GM21381 (cell line): ENCODE data around the gene GARIN5B.

Experiments used
- ATAC-seq: cut with Tn5 transposase; IDR thresholded peaks from one replicate; pipeline ENCODE4 v1.9.1; 2021; ENCODE audit warnings: mild to moderate bottlenecking, moderate library complexity; ENCODE audit not compliant: unreplicated experiment

Gene GARIN5B

DNA sequence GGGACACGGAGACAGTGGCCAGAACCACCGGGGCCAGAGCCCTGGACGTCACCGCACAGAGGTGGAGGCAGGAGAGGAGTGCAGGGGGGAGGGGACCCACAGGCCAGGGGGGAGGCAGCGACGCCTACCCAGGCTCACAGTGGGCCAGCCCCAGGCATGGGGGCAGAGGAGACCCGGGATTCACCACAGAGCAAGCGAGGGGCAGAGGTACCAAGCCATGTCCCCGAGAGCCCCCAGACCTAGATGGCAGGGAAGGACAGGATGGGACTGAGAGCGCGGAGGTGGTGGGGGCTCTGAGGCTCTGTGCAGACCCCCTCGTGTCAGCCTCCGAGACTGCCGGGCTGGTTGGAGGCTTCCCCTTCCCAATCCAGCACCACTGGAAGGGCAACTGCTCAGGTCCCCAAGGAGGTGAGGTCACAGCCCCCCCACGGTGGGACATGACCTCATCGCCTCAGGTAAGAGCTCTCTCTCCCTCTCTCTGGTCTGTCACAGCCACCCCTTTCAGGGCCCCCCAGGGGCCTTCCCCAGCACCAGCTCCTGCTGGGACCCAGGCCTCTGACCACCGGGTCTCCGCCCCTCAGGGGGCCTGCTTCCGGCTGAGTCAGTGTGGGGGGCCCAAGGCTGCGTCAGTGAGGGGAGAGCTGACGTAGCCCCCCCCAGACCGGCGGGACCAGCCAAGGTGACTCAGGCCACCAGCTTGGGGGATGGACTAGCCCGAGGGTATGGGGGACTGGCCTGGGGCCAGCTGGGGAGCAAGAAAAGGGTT, 9.4 kb upstream of the GARIN5B start:
- ATAC-seq: no peak

- no peak for ATAC-seq
Observed at GRCh38 chr19:55370305-55370988, 7.4 kb upstream of the GARIN5B start, which contains the start of gene IL11. Gene IL11 (minus strand): TSS chr19:55370463. CDS start chr19:55370310, 153 bp downstream.

DNA sequence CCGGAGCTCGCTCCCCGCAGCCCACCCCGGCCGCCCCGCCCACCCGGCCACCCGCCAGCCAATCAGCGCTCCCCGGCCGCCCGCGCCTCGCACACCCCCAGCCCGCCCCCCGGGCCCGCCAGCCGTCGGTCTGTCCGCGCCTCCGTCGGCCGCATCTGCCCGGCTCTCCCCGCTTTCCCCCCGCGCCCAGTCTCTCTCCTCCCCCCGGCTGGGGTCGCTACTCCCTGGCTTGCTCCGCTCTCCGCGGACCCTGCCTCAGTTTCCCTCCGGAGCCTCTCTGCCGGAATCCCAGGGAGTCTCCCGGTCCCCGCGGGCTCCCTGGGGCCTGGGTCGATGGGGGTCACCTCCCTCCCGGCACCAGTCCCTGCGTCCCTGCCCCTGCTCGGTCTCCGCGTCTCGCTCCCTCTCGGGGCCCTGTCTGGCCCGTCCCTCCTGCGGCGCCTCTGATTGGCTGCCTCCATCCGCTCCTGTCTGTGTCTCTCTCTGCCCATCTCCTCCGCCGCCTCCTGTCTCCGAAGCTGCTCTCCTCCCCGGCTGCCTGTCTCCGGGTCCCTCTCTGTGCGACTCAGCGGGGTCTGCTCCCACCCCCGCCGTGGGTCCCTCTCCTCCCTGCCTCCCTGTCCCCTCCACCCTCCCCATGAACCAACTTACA, 6.7 kb upstream of the GARIN5B start:
- no peak for ATAC-seq

DNA sequence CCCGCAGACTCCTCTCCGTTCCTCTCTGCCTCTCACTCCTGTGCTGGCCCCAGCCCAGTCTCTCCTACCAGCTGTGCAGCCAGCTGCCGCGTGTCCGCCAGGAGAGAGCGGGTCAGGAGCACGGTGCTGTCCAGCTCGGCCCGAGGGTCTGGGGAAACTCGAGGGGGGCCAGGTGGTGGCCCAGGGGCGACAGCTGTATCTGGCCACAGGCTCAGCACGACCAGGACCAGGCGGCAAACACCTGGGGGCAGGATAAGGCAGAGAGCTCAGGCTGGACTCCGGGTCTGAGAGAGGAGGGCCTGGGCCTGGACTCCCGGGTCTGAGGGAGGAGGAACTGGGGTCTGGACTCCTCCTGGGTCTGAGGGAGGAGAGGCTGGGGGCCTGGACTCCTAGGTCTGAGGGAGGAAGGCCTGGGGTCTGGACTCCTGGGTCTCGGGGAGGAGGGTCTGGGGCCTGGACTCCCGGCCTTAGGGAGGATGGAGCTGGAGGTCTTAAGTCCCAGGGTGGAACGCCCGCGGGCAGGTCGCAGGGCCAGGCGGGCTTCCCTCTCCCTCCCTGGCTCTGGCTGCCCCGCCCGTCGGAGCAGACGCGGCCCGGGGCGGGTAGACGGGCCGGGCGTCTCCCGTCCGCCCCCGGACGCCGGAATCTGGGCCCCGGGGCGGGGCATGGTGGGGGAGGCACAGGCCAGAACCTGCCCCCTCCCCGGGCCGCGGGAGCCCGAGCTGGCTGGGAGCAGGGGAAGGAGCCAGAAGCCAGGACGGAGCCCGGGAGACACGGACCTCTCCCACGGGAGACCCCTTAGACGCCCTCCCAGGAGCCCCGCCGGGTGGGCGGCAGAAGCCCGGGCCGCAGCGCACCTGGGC, 5.9 kb upstream of the GARIN5B start:
- ATAC-seq: no peak

GRCh38 chr19:55368106-55368505, 5.0 kb upstream of the GARIN5B start:
- ATAC-seq: no peak

- ATAC-seq: no peak
Observed at GRCh38 chr19:55366790-55367189, 3.7 kb upstream of the GARIN5B start.

DNA sequence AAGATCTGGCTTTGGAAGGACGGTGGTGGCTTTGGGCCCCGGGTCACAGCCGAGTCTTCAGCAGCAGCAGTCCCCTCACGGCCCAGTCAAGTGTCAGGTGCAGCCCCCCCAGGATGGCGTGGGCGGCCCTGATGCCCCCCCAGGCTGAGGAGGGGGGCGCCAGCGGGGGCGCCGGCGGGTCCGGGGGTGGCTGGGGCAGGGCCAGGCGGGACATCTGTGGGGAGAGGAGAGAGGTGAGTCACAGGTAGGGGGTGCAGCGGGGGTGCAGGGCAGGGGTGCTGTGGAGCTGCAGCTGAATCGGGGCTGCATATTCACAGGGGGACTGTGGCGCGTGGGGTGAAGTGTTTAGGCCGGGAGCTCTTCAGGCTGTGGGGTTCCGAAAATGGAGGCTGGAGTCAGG, 2.9 kb upstream of the GARIN5B start:
- ATAC-seq: no peak

- no peak for ATAC-seq
Observed at GRCh38 chr19:55365245-55365644, 2.2 kb upstream of the GARIN5B start.

- ATAC-seq: no peak
Observed at GRCh38 chr19:55362174-55362989, 678 bp downstream of the GARIN5B start.

GRCh38 chr19:55360902-55361301, 2.2 kb downstream of the GARIN5B start:
- ATAC-seq: no peak

DNA sequence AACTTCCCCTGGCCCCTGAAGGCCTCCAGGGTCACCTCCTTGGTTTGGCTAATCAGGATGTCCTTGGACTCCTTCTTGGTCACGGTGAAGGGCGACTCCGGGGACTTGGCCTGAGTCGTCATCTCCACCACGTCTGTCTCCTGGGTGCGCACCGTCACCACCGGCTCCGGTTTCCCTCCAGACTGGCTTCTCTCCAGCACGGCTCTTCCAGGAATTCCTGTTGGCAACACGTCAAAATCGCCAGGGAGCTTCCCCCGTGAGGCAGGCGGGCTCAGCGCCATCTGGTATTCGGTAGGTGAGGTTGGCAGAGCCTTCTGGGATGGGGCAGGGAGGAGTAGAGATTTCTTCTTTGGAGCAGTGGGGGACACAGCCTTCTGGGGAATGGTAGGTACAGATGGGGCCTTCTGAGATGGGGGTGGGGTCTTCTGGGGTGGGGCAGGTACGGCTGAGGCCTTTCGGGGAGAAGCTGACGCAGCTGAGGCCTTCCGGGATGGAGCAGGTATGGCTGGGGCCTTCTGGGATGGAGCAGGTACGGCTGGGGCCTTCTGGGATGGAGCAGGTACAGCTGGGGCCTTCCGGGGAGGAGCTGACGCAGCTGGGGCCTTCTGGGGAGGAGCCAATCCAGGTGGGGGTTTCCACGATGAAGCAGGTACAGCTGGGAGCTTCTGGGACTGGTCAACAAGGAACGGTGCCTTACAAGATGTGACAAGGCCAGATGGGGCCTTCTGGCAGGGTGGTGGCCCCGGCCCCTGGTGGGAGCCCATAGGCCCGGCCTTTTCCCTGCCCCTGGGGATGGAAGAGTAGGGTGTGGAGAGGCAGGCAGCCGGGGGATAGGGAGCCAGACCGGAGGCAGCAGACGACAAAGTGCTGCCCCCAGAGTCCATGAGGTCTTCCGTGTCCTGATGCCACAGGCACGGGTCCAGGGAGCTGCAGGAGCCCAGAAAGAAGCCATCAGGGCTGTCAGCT, 3.8 kb downstream of the GARIN5B start:
- no peak for ATAC-seq

DNA sequence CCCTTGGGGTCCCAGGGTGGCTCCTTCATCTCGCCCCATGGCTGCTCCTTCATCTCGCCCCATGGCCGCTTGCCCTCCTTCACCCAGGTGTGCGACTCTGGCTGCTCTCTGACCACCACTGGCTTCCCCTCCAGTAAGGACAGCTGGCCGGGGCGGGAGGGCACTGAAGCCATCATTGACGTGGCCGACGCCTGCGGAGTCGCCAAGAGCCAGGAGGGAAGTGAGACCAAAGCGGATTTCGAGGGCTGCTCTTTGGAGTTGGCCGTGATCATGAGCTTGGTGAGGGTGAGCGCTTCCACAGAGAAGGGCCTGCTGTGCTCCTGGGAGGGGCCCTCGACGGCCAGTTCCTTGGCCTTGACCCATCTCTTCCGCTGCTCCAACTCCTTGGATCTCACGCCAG, 4.6 kb downstream of the GARIN5B start:
- ATAC-seq: no peak

- no peak for ATAC-seq
Observed at GRCh38 chr19:55355213-55355821, 7.7 kb downstream of the GARIN5B start.

DNA sequence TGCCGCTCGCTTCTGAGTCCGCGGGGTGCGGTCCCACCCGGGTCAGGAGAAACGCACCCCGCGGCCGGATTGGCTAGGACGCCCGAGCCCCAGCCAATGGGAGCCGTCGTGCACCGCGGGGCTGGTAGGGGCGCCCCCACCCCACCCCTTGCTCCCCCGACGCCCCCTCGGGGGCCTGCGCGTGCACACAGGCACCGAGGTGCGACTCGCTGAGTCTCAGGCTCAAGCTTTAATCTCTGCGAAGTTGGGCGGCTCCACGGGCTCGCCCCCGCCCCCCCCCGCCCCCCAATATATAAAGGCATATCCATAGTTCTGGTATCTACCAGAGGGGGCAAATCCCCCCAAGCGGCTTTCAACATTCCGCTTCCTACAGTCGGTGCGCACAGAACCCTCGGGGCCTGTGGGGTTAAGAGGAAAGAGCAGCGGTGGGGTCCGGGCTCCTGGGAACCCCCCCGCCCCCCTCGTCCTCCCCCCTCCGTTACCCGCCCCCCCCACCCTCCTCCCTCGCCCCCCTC, 8.3 kb downstream of the GARIN5B start, which contains the start of gene COX6B2:
Gene COX6B2 (minus strand): TSS at position 22 of the 515 bp plus-strand sequence. CDS start 198 bp downstream, outside the sequence.
- no peak for ATAC-seq

DNA sequence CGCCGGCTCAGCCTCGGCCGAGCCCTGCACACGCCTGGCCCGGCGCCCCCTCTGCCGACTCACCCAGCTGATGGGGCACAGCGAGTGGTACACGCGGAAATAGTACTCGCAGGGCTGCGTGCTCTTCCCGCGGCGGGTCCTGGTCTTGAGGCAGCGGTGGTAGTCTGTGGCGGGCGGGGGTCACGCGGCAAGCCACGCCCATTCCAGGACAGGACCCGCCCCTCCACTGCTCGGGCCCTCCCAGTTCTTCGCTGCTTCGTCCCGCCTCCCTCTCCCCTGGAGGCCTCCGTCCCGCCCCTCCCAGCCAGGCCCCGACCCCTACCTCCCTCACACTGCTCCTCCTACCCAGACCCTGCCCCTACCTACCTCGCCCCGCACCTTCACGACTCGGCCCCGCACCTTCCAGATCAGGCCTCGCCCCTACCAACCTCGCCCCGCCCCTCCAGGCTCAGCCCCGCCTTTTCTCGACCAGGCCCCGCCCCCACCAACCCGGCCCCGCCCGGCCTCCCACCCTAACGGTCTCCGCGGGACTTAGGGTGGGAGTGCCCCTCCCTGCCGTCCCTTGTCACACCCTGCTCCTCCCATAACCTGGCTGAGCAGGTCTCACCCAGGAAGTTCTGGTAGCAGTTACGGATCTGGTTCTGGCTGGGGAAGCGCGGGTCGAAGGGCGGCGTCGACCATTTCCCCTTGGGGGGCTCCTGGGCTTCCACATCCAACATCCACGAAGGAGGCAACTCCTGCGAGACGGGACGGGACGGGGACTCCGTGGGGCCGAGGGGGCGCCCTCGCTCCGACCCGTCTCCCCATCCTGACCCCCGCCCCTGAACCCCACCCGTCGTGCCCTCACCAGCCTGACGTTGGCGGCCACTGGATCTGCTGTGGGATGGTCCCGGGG, 9.0 kb downstream of the GARIN5B start:
- no peak for ATAC-seq

GRCh38 chr19:55353356-55353802, 9.7 kb downstream of the GARIN5B start:
- ATAC-seq: no peak

DNA sequence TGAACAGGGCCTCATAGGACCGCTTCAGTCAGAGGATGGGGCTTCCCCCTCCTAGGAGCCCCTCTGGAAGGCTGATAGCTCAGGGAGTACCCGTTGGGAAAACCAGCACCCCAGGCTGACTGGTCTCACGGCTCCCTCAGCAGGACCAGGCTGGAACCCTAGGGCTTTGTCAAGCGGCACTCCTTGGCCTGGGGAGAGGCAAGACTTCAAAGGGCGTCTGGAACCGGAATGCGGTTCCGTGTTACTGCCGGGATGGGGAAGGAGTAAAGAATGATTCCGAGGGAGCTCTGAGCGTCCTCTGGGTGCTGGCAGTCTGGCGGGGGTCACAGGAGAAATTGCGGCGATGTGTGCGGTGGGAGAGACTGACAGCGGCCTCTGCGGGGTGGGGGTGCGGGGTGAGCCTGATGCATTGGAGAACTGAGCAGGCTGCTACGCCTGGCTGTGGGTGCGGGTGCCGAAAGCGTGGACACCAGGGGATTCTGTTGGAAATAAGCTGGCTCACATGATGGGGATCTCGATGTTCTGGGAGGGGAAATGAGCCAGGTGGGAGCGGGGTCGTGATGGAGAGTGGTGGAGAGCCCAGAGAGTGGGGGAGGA, 10.4 kb downstream of the GARIN5B start:
- ATAC-seq: no peak
